SK-N-MC (cell line): ENCODE results near the gene B3GAT1.

Experiments
- EZH2 ChIP-seq: fragments of 200-600 bp; sonication (generic); IDR thresholded peaks from one replicate; pipeline ENCODE4 v1.6.1; 2017; ENCODE audit warnings: antibody characterized with exemption
- POLR2AphosphoS5 ChIP-seq: IDR thresholded peaks from 2 replicates; pipeline ENCODE4 v1.6.1; 2012; ENCODE audit warnings: mild to moderate bottlenecking, low read depth, low read length, borderline replicate concordance

- TF ChIP-seq EZH2: no peak
- no peak for TF ChIP-seq POLR2AphosphoS5
These were observed 12.0 kb downstream of the B3GAT1 start for GRCh38 chr11:134399996-134400395.
